ENCODE measurements around the gene IRF2. TPM values are rescaled to one million over a fixed set of nuclear protein-coding genes. Genes with fewer than 3 reads are reported as not detected.

The IRF2 gene
- total and polyA plus RNA-seq, 4 donors, result 14.1 to 49.4 (median 27.4) TPM

GRCh38 chr4:184450045-184450444, 24.3 kb downstream of the IRF2 start:
- H3K9me3 ChIP-seq (ENCODE audit: control insufficient read depth, low read length), result no peaks in the 10 kb centered on the region
- ATAC-seq (ENCODE audit: low FRiP score) (peak; percentile 58), DNase-seq (no peak)
- WGBS, 2 donors, result 10 to 19% methylated on average over 5 of the region's 5 CpGs
- peak overlapping the region; percentile 10 to 65 for H3K27ac ChIP-seq (ENCODE audit: low read depth in 1 of 2, low read length in 2 of 2)
- no peak overlapping the region for H3K4me3 ChIP-seq (ENCODE audit: low read length in 2 of 2)
- H3K36me3 ChIP-seq (ENCODE audit: control insufficient read depth in 1 of 2, insufficient read depth in 2 of 2, low read length in 1 of 2), result peaks cover 0 to under 1% of the 10 kb centered on the region in 2 donors
- H3K4me1 ChIP-seq (ENCODE audit: control insufficient read depth in 1 of 2, insufficient read depth in 2 of 2, low read length in 2 of 2), result peaks cover 0 to 5% of the 10 kb centered on the region in 2 donors
- H3K27me3 ChIP-seq (ENCODE audit: control insufficient read depth in 1 of 2, insufficient read depth in 2 of 2, low read length in 1 of 2), result no peaks in the 10 kb centered on the region
- intact Hi-C loops (cut with DNase I), result no loop called here

GRCh38 chr4:184448821-184449220, 25.5 kb downstream of the IRF2 start:
- no peak overlapping the region for H3K4me3 ChIP-seq (ENCODE audit: low read length in 2 of 2)
- no peaks in the 10 kb centered on the region for H3K4me1 ChIP-seq (ENCODE audit: control insufficient read depth in 1 of 2, insufficient read depth in 2 of 2, low read length in 2 of 2)
- H3K27ac ChIP-seq (ENCODE audit: low read depth in 1 of 2, low read length in 2 of 2), result no peak overlapping the region
- WGBS, 2 donors, result 58 to 66% methylated on average over 10 of the region's 10 CpGs
- ATAC-seq (ENCODE audit: low FRiP score) (peak; percentile 82), DNase-seq (peak in 1 of 2 donors; percentile 58)
- H3K27me3 ChIP-seq (ENCODE audit: control insufficient read depth in 1 of 2, insufficient read depth in 2 of 2, low read length in 1 of 2), result no peaks in the 10 kb centered on the region
- peaks cover 0 to 2% of the 10 kb centered on the region in 2 donors for H3K36me3 ChIP-seq (ENCODE audit: control insufficient read depth in 1 of 2, insufficient read depth in 2 of 2, low read length in 1 of 2)
- intact Hi-C loops (cut with DNase I), result loop anchor here in 1 of 2 donors (5.0 kb wide), 1 partner anchor 47 kb away; no protein-coding TSS in a partner anchor
- H3K9me3 ChIP-seq (ENCODE audit: control insufficient read depth, low read length), result no peaks in the 10 kb centered on the region

- no peak for ATAC-seq (ENCODE audit: low FRiP score)
- no peaks in the 10 kb centered on the region for H3K9me3 ChIP-seq (ENCODE audit: control insufficient read depth, low read length)
- no peak overlapping the region for H3K4me3 ChIP-seq (ENCODE audit: low read length in 2 of 2)
- DNase-seq, result no peak
- H3K27ac ChIP-seq (ENCODE audit: low read depth in 1 of 2, low read length in 2 of 2), result no peak overlapping the region
- no peaks in the 10 kb centered on the region for H3K4me1 ChIP-seq (ENCODE audit: control insufficient read depth in 1 of 2, insufficient read depth in 2 of 2, low read length in 2 of 2)
- intact Hi-C loops (cut with DNase I), result loop anchor here in 1 of 2 donors (5.0 kb wide), 1 partner anchor 46 kb away; no protein-coding TSS in a partner anchor
- no peaks in the 10 kb centered on the region for H3K27me3 ChIP-seq (ENCODE audit: control insufficient read depth in 1 of 2, insufficient read depth in 2 of 2, low read length in 1 of 2)
- H3K36me3 ChIP-seq (ENCODE audit: control insufficient read depth in 1 of 2, insufficient read depth in 2 of 2, low read length in 1 of 2), result peaks cover 0 to 2% of the 10 kb centered on the region in 2 donors
- 79 to 81% methylated on average over 11 of the region's 11 CpGs for WGBS, 2 donors
Measured at GRCh38 chr4:184448141-184448540, 26.2 kb downstream of the IRF2 start.

- 80 to 82% methylated on average over 10 of the region's 10 CpGs for WGBS, 2 donors
Measured at GRCh38 chr4:184447664-184448063, 26.7 kb downstream of the IRF2 start.

GRCh38 chr4:184446132-184446658, 28.2 kb downstream of the IRF2 start:
- Histone ChIP-seq H3K9me3 (ENCODE audit: control insufficient read depth, low read length) (no peaks in the 10 kb centered on the region), H3K4me3 (ENCODE audit: low read length in 2 of 2) (no peak overlapping the region), H3K27me3 (ENCODE audit: control insufficient read depth in 1 of 2, insufficient read depth in 2 of 2, low read length in 1 of 2) (no peaks in the 10 kb centered on the region), H3K27ac (ENCODE audit: low read depth in 1 of 2, low read length in 2 of 2) (no peak overlapping the region), H3K4me1 (ENCODE audit: control insufficient read depth in 1 of 2, insufficient read depth in 2 of 2, low read length in 2 of 2) (peaks cover 0 to 4% of the 10 kb centered on the region in 2 donors), H3K36me3 (ENCODE audit: control insufficient read depth in 1 of 2, insufficient read depth in 2 of 2, low read length in 1 of 2) (peaks cover 0 to 2% of the 10 kb centered on the region in 2 donors)
- ATAC-seq (ENCODE audit: low FRiP score), result no peak
- 94 to 96% methylated on average over 3 of the region's 3 CpGs for WGBS, 2 donors
- DNase-seq, result no peak
- intact Hi-C loops (cut with DNase I), result loop anchor here in 1 of 2 donors (5.0 kb wide), 1 partner anchor 44 kb away; no protein-coding TSS in a partner anchor

More at GRCh38 chr4:184447664-184448063, 26.7 kb downstream of the IRF2 start:
- Histone ChIP-seq H3K4me3 (ENCODE audit: low read length in 2 of 2) (no peak overlapping the region), H3K36me3 (ENCODE audit: control insufficient read depth in 1 of 2, insufficient read depth in 2 of 2, low read length in 1 of 2) (peaks cover 0 to 2% of the 10 kb centered on the region in 2 donors), H3K27me3 (ENCODE audit: control insufficient read depth in 1 of 2, insufficient read depth in 2 of 2, low read length in 1 of 2) (no peaks in the 10 kb centered on the region), H3K9me3 (ENCODE audit: control insufficient read depth, low read length) (no peaks in the 10 kb centered on the region), H3K4me1 (ENCODE audit: control insufficient read depth in 1 of 2, insufficient read depth in 2 of 2, low read length in 2 of 2) (no peaks in the 10 kb centered on the region), H3K27ac (ENCODE audit: low read depth in 1 of 2, low read length in 2 of 2) (no peak overlapping the region)
- intact Hi-C loops (cut with DNase I), result loop anchor here in 1 of 2 donors (5.0 kb wide), 1 partner anchor 45 kb away; no protein-coding TSS in a partner anchor
- DNase-seq (no peak), ATAC-seq (ENCODE audit: low FRiP score) (no peak)

- H3K9me3 ChIP-seq (ENCODE audit: control insufficient read depth, low read length), result no peaks in the 10 kb centered on the region
- no peaks in the 10 kb centered on the region for H3K27me3 ChIP-seq (ENCODE audit: control insufficient read depth in 1 of 2, insufficient read depth in 2 of 2, low read length in 1 of 2)
- H3K4me3 ChIP-seq (ENCODE audit: low read length in 2 of 2), result no peak overlapping the region
- DNase-seq (peak in 1 of 2 donors; percentile 68), ATAC-seq (ENCODE audit: low FRiP score) (no peak)
- 86 to 89% methylated on average over 11 of the region's 11 CpGs for WGBS, 2 donors
- intact Hi-C loops (cut with DNase I), result loop anchor here in 1 of 2 donors (5.0 kb wide), 1 partner anchor 43 kb away; no protein-coding TSS in a partner anchor
- H3K36me3 ChIP-seq (ENCODE audit: control insufficient read depth in 1 of 2, insufficient read depth in 2 of 2, low read length in 1 of 2), result peaks cover 0 to 2% of the 10 kb centered on the region in 2 donors
- H3K4me1 ChIP-seq (ENCODE audit: control insufficient read depth in 1 of 2, insufficient read depth in 2 of 2, low read length in 2 of 2), result peaks cover 0 to 4% of the 10 kb centered on the region in 2 donors
- H3K27ac ChIP-seq (ENCODE audit: low read depth in 1 of 2, low read length in 2 of 2), result no peak overlapping the region
Measured at GRCh38 chr4:184444953-184445309, 29.4 kb downstream of the IRF2 start.

GRCh38 chr4:184444215-184444952, 30.0 kb downstream of the IRF2 start:
- WGBS, 2 donors, result 96 to 97% methylated on average over 5 of the region's 5 CpGs
- intact Hi-C loops (cut with DNase I), result no loop called here

GRCh38 chr4:184443318-184443717, 31.0 kb downstream of the IRF2 start:
- Histone ChIP-seq H3K27ac (ENCODE audit: low read depth in 1 of 2, low read length in 2 of 2) (no peak overlapping the region), H3K9me3 (ENCODE audit: control insufficient read depth, low read length) (no peaks in the 10 kb centered on the region), H3K36me3 (ENCODE audit: control insufficient read depth in 1 of 2, insufficient read depth in 2 of 2, low read length in 1 of 2) (peaks cover 0 to 2% of the 10 kb centered on the region in 2 donors), H3K4me3 (ENCODE audit: low read length in 2 of 2) (no peak overlapping the region), H3K4me1 (ENCODE audit: control insufficient read depth in 1 of 2, insufficient read depth in 2 of 2, low read length in 2 of 2) (peaks cover 2 to 4% of the 10 kb centered on the region in 2 donors), H3K27me3 (ENCODE audit: control insufficient read depth in 1 of 2, insufficient read depth in 2 of 2, low read length in 1 of 2) (no peaks in the 10 kb centered on the region)
- ATAC-seq (ENCODE audit: low FRiP score), result no peak
- intact Hi-C loops (cut with DNase I), result no loop called here
- WGBS, 2 donors, result 98 to 99% methylated on average over 2 of the region's 2 CpGs
- DNase-seq, result no peak

More at GRCh38 chr4:184444215-184444952, 30.0 kb downstream of the IRF2 start:
- no peak overlapping the region for H3K27ac ChIP-seq (ENCODE audit: low read depth in 1 of 2, low read length in 2 of 2)
- H3K36me3 ChIP-seq (ENCODE audit: control insufficient read depth in 1 of 2, insufficient read depth in 2 of 2, low read length in 1 of 2), result peaks cover 0 to 2% of the 10 kb centered on the region in 2 donors
- peaks cover 2 to 4% of the 10 kb centered on the region in 2 donors for H3K4me1 ChIP-seq (ENCODE audit: control insufficient read depth in 1 of 2, insufficient read depth in 2 of 2, low read length in 2 of 2)
- DNase-seq, result no peak
- ATAC-seq (ENCODE audit: low FRiP score), result no peak
- no peaks in the 10 kb centered on the region for H3K9me3 ChIP-seq (ENCODE audit: control insufficient read depth, low read length)
- no peaks in the 10 kb centered on the region for H3K27me3 ChIP-seq (ENCODE audit: control insufficient read depth in 1 of 2, insufficient read depth in 2 of 2, low read length in 1 of 2)
- H3K4me3 ChIP-seq (ENCODE audit: low read length in 2 of 2), result no peak overlapping the region
